ENCODE data around the gene RCBTB2.
"Not testable (repeated sequence)": the region's sequence is repeated elsewhere in the genome, so short reads cannot be mapped to it uniquely, and the experiment has no call there.

The RCBTB2 gene

DNA sequence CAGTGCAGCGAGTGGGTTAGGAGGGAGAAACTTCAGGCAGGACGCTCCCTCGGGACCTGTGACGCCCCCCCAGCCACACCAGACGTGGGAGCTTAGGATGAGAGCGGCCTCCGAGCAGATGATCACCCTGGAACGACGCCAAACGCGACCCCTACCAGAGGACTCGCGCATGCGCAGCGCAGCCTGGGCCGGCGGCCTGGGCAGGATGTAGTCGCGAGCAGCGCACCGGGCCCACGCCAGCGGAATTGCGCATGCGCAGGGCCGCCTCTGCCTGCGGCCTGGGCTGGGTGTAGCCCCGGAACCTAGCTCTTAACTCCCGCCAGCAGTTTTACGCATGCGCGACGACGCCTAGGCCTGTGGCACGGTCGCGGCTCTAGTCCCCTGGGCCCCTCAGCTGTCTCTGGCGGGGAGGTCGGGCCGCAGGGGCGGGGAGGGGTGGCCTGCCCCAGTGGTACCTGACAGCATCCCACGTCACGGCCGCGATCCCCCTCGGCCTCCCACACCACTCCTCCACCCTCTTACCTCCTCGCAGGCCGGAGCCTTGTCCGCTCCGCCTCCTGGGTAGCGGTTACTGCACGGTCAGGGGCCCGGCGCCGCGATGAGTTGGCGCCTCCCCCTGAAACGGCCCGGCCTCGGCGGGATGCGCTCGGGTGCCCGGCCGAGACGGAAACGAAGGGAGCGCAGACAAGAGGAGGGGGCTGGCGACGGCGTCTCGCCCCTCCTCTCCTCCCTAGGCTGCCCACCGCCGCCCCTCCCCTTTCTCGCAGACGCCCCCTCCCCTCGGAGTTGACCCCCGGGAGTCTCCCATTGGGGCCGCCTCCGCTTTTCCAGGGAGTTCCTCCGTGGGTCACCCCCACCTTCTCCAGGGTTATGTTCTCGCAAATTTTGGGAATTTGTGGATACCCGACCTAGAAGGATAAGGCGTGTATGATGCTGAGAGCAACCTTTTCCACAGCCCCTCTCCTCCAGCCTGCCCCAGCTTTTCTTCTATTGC is at the start of gene RCBTB2:
RCBTB2 (minus strand) TSS at position 575 of the 994 bp plus-strand sequence. CDS start 11,141 bp downstream, outside the sequence.
- Histone ChIP-seq H3K79me2 (ENCODE audit: control insufficient read depth, insufficient read depth, low read length, unreplicated experiment) (peaks cover 8% of the 10 kb centered on the region), H2AFZ (ENCODE audit: low read length, unreplicated experiment) (peak within 1 kb of the TSS; percentile 94), H3K4me3 (ENCODE audit: low read depth, low read length) (peak within 1 kb of the TSS; percentile 82), H3K36me3 (ENCODE audit: insufficient read depth, low read length) (no peaks in the 10 kb centered on the region), H3K27ac (ENCODE audit: low read depth, low read length) (peak within 1 kb of the TSS; percentile 61), H3K4me1 (ENCODE audit: control insufficient read depth, insufficient read depth, low read length, unreplicated experiment) (peaks cover 11% of the 10 kb centered on the region), H3K27me3 (ENCODE audit: insufficient read depth, low read length) (no peaks in the 10 kb centered on the region)

DNA sequence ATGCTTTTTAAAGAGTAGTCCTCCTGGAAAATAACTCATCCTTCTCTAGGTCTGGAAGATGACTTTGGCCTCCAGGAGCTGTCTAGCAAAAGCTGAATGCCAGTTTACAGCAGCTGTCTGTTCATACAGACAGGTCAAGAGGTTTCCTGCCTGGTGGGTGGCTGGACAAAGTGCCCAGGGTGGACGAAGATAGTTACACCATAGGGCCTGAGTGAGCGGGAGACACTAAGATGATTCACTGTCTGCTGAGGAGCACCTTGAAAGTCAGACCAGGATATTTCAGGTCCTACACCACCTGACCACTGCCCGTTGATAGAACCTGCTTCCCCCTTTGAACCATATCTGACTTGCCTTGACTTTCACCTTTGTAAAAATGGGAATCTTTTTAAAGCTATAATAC is 49.2 kb upstream of the RCBTB2 start:
- no peaks in the 10 kb centered on the region for H3K4me1 ChIP-seq (ENCODE audit: control insufficient read depth, insufficient read depth, low read length, unreplicated experiment)
- no peaks in the 10 kb centered on the region for H3K36me3 ChIP-seq (ENCODE audit: insufficient read depth, low read length)
- no peak overlapping the region for H3K27ac ChIP-seq (ENCODE audit: low read depth, low read length)
- no peak overlapping the region for H3K4me3 ChIP-seq (ENCODE audit: low read depth, low read length)
- no peaks in the 10 kb centered on the region for H3K79me2 ChIP-seq (ENCODE audit: control insufficient read depth, insufficient read depth, low read length, unreplicated experiment)
- no peak overlapping the region for H2AFZ ChIP-seq (ENCODE audit: low read length, unreplicated experiment)
- no peaks in the 10 kb centered on the region for H3K27me3 ChIP-seq (ENCODE audit: insufficient read depth, low read length)

DNA sequence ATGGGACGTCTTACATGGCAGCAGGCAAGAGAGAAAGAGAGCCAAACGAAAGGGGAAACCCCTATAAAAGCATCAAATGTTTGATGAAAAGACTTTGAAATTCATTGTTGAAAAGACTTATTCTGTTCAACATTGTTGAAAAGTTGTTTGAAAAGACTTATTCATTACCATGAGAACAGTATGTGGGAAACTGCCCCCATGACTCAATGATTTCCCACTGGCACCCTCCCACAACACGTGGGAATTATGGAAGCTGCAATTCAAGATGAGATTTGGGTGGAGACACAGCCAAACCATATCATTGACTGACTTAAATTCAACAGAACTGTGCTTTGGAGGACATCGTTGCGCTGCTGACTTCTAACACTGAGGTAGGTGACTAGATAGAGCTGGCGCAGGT is 48.0 kb upstream of the RCBTB2 start:
- Histone ChIP-seq H3K79me2 (ENCODE audit: control insufficient read depth, insufficient read depth, low read length, unreplicated experiment) (no peaks in the 10 kb centered on the region), H3K27me3 (ENCODE audit: insufficient read depth, low read length) (no peaks in the 10 kb centered on the region), H3K4me1 (ENCODE audit: control insufficient read depth, insufficient read depth, low read length, unreplicated experiment) (no peaks in the 10 kb centered on the region), H2AFZ (ENCODE audit: low read length, unreplicated experiment) (no peak overlapping the region), H3K27ac (ENCODE audit: low read depth, low read length) (no peak overlapping the region), H3K36me3 (ENCODE audit: insufficient read depth, low read length) (no peaks in the 10 kb centered on the region), H3K4me3 (ENCODE audit: low read depth, low read length) (no peak overlapping the region)

DNA sequence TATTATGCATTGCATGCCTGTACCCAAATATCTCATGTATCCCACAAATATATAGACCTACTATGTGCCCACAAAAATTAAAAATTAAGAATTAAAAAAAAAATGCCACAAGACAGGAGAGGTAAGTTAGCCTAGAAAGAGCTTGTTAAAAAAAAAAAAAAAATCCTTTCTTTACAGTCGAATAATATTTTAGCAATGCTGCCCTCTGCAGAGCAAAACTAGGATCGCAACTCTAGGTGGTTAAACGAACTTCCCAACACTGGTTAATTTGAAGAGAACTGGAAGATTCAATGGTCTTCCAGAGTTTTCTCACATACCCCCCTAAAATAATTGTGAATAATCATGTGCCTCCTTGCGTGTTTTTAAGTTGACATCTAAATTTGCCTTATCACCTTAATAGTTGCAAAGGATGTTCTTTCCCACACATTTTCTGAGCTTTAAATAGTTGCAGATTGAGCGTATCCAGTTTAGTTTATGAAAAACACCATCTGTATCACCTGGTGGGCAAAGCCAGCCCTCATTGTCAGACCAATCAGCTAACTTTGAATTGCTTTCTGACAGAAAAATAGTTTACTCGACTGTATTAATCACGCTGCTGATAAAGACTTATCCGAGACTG is 47.4 kb upstream of the RCBTB2 start:
- Histone ChIP-seq H3K36me3 (ENCODE audit: insufficient read depth, low read length) (no peaks in the 10 kb centered on the region), H3K4me3 (ENCODE audit: low read depth, low read length) (no peak overlapping the region), H2AFZ (ENCODE audit: low read length, unreplicated experiment) (no peak overlapping the region), H3K27me3 (ENCODE audit: insufficient read depth, low read length) (no peaks in the 10 kb centered on the region), H3K79me2 (ENCODE audit: control insufficient read depth, insufficient read depth, low read length, unreplicated experiment) (no peaks in the 10 kb centered on the region), H3K27ac (ENCODE audit: low read depth, low read length) (no peak overlapping the region), H3K4me1 (ENCODE audit: control insufficient read depth, insufficient read depth, low read length, unreplicated experiment) (no peaks in the 10 kb centered on the region)

DNA sequence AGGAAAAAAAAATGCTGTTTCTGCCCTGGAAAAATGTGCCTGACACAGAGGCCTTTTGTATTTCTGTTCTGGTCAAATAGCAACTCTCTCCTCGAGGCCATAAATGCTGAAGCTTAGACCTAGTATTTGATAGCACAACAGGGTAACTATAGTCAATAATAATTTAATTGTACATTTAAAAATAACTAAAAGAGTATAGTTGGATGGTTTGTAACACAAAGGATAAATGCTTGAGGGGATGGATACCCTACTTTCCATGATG is 47.0 kb upstream of the RCBTB2 start:
- H2AFZ ChIP-seq (ENCODE audit: low read length, unreplicated experiment) = not testable (repeated sequence)

DNA sequence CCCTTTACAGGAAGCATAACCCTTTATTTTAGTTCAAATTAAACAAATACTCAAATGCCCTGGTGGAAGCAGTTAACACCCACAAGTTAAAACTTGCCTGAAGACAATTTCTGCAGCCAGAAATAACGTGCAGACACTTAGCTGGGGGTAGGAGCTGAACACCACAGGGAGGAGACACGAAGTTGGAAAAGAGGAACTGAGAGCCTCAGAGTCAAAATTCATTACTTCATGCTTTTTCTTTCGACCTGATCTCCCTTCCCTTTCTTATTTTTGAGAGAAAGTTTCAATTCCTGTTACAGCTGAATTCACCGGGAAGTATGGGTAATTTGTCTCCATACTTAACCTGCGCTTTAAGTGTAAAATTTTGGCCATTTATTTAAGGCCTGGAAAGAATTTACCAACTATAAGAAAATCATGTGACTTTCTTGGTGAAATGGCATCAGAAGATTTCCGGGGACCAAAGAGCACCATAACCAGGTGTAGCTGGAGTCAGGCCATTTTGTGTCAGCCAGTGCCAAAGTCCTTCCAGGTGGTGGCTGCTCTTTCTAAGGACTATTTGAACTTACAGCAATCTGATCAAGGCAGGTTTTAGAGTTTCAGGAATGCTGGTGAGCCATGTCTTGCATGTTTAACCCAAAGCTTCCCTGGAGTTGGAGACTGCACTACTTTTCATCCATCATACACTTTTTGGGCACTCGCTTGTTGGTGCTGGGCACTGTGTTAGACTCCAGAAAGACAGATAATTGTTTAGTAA is 46.5 kb upstream of the RCBTB2 start:
- no peaks in the 10 kb centered on the region for H3K27me3 ChIP-seq (ENCODE audit: insufficient read depth, low read length)
- H3K36me3 ChIP-seq (ENCODE audit: insufficient read depth, low read length) = no peaks in the 10 kb centered on the region
- no peaks in the 10 kb centered on the region for H3K79me2 ChIP-seq (ENCODE audit: control insufficient read depth, insufficient read depth, low read length, unreplicated experiment)
- no peak overlapping the region for H2AFZ ChIP-seq (ENCODE audit: low read length, unreplicated experiment)
- no peak overlapping the region for H3K27ac ChIP-seq (ENCODE audit: low read depth, low read length)
- no peak overlapping the region for H3K4me3 ChIP-seq (ENCODE audit: low read depth, low read length)
- no peaks in the 10 kb centered on the region for H3K4me1 ChIP-seq (ENCODE audit: control insufficient read depth, insufficient read depth, low read length, unreplicated experiment)

More for the DNA sequence above, 47.0 kb upstream of the RCBTB2 start:
- H3K4me3 ChIP-seq (ENCODE audit: low read depth, low read length); H3K4me1 ChIP-seq (ENCODE audit: control insufficient read depth, insufficient read depth, low read length, unreplicated experiment); H3K36me3 ChIP-seq (ENCODE audit: insufficient read depth, low read length); H3K27me3 ChIP-seq (ENCODE audit: insufficient read depth, low read length); H3K79me2 ChIP-seq (ENCODE audit: control insufficient read depth, insufficient read depth, low read length, unreplicated experiment); H3K27ac ChIP-seq (ENCODE audit: low read depth, low read length): not testable (repeated sequence)

DNA sequence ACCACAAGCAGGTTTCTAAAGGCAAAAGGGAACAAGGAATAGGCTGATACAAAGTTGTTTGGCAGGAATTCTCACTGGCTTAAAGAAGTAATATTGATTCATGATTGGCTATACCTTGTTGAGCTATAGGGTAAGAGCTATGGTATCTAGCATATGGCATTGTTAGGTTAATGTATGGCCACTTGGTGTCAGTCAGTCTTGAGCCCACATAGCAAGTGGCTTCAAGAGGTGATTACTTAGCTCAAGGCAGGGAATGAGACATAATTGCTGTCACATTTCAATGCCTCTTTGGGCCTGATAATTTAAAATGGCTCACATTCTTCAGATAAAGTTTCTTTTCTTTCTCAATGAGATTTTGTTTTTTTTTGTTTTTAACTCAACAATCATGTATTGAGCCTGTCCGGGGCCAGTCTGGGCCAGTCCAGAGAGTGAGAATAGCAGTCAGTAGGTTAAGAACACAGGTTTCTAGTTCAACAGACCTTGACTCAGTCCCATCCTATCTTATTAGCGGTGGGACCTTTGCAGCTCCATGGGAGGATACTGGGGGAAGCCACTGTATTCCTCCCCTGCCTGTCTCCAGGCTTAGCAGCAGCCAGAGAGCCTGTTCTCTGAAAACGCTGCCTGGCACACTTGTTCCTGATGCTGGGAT is 45.8 kb upstream of the RCBTB2 start:
- no peaks in the 10 kb centered on the region for H3K4me1 ChIP-seq (ENCODE audit: control insufficient read depth, insufficient read depth, low read length, unreplicated experiment)
- no peak overlapping the region for H3K27ac ChIP-seq (ENCODE audit: low read depth, low read length)
- H3K36me3 ChIP-seq (ENCODE audit: insufficient read depth, low read length) = no peaks in the 10 kb centered on the region
- no peaks in the 10 kb centered on the region for H3K79me2 ChIP-seq (ENCODE audit: control insufficient read depth, insufficient read depth, low read length, unreplicated experiment)
- H3K4me3 ChIP-seq (ENCODE audit: low read depth, low read length) = no peak overlapping the region
- H3K27me3 ChIP-seq (ENCODE audit: insufficient read depth, low read length) = no peaks in the 10 kb centered on the region
- no peak overlapping the region for H2AFZ ChIP-seq (ENCODE audit: low read length, unreplicated experiment)

DNA sequence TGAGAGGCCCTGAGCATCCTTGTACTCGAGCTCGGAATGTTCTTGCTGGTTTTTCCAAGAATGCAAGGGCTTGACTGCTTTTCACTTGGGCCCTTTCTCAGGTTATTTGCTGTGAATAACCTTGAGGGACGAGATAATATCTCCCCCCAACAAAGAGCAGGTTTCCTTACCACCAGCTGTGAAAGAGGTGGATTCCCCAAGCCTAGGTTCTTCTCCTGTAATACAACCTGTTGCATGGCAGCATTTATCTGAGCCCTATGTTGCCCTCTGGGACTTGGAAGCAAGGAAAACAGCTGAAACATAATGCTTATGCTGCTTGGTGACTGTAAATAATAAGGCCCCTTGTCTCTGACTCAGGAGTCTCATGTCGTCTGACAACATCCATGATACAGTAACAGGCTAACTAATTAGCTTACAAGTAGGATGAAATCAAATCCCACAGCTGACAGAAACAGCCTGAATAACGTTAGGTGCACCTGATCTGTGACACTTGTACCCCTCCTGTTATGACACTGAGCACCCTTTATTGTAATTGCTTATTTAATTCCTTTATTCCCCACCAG is 43.6 kb upstream of the RCBTB2 start:
- Histone ChIP-seq H3K4me1 (ENCODE audit: control insufficient read depth, insufficient read depth, low read length, unreplicated experiment) (peaks cover 4% of the 10 kb centered on the region), H3K4me3 (ENCODE audit: low read depth, low read length) (no peak overlapping the region), H3K27me3 (ENCODE audit: insufficient read depth, low read length) (no peaks in the 10 kb centered on the region), H2AFZ (ENCODE audit: low read length, unreplicated experiment) (no peak overlapping the region), H3K36me3 (ENCODE audit: insufficient read depth, low read length) (no peaks in the 10 kb centered on the region), H3K79me2 (ENCODE audit: control insufficient read depth, insufficient read depth, low read length, unreplicated experiment) (no peaks in the 10 kb centered on the region), H3K27ac (ENCODE audit: low read depth, low read length) (no peak overlapping the region)

DNA sequence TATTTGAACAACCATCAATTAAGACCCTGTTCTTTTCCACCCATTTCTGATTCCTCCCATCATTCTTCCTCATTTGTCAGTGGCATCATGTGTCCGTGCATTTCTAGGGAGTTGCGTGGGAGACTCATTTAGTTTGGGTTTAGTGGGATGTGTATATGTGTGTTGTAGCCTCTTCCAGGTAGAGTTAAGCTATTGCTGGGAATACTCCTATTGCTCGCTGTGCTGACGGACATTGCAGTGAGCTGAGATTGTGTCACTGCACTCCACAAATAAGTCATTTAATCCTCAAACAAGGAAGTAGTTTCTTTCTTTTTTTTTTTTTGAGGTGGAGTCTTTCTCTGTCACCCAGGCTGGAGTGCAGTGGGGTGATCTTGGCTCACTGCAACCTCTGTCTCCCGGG is 42.2 kb upstream of the RCBTB2 start:
- Histone ChIP-seq H3K79me2 (ENCODE audit: control insufficient read depth, insufficient read depth, low read length, unreplicated experiment) (no peaks in the 10 kb centered on the region), H3K4me1 (ENCODE audit: control insufficient read depth, insufficient read depth, low read length, unreplicated experiment) (peaks cover 4% of the 10 kb centered on the region), H3K4me3 (ENCODE audit: low read depth, low read length) (no peak overlapping the region), H3K27me3 (ENCODE audit: insufficient read depth, low read length) (no peaks in the 10 kb centered on the region), H2AFZ (ENCODE audit: low read length, unreplicated experiment) (no peak overlapping the region), H3K27ac (ENCODE audit: low read depth, low read length) (no peak overlapping the region), H3K36me3 (ENCODE audit: insufficient read depth, low read length) (no peaks in the 10 kb centered on the region)

Data from ACC112 (cell line).